DND-41 (cell line): Measurements from ENCODE around the gene FNDC10.

Experiments used
- EZH2 ChIP-seq: IDR thresholded peaks from 3 replicates; pipeline ENCODE4 v1.6.1; 2012; ENCODE audit warnings: borderline replicate concordance, low read depth, mild to moderate bottlenecking, moderate library complexity, low read length, inconsistent platforms; ENCODE audit not compliant: severe bottlenecking
- TF ChIP-seq, protein P1 (sequence below): IDR thresholded peaks from 2 replicates; pipeline ENCODE4 v1.5.1; 2012; ENCODE audit warnings: borderline replicate concordance, low read length, moderate library complexity, mild to moderate bottlenecking; ENCODE audit not compliant: poor library complexity, severe bottlenecking; ENCODE audit errors: extremely low read depth

DNA sequence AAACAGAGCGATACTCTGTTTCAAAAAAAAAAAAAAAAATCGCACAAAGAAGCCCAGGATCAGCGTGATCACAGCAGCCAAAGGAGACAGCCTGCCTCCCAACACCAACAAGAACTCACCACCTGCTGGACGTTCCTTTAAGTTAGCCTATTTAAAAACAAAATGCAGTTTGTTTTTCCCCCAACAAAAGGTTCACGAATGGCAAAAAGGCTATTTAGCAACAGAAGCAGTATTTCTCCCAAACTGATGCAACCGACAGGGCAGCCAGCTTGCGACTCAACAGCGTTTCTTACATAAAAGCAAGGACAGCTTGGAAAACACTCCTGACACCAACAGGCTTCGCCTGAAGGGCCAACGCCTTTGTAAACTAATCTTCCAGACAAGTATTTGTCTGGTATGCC lies 32.0 kb downstream of the FNDC10 start:
- TF ChIP-seq, protein P1, sequence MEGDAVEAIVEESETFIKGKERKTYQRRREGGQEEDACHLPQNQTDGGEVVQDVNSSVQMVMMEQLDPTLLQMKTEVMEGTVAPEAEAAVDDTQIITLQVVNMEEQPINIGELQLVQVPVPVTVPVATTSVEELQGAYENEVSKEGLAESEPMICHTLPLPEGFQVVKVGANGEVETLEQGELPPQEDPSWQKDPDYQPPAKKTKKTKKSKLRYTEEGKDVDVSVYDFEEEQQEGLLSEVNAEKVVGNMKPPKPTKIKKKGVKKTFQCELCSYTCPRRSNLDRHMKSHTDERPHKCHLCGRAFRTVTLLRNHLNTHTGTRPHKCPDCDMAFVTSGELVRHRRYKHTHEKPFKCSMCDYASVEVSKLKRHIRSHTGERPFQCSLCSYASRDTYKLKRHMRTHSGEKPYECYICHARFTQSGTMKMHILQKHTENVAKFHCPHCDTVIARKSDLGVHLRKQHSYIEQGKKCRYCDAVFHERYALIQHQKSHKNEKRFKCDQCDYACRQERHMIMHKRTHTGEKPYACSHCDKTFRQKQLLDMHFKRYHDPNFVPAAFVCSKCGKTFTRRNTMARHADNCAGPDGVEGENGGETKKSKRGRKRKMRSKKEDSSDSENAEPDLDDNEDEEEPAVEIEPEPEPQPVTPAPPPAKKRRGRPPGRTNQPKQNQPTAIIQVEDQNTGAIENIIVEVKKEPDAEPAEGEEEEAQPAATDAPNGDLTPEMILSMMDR: no peak
- no peak for TF ChIP-seq EZH2
